Stimulated activated CD4-positive, alpha-beta T cell treated with anti-CD3 and anti-CD28 coated beads, Interleukin-4, amount 100 ng/mL, for 24 hours (primary cell): ENCODE measurements around the gene ARID1B.

ENCODE experiments used
- DNase-seq: peaks from one replicate; pipeline ENCODE4 v3.0.0-alpha.2; 2020

Gene ARID1B

GRCh38 chr6:157063176-157063905 is 286.2 kb downstream of the ARID1B start:
- DNase-seq: no peak

GRCh38 chr6:157063923-157064322 is 286.7 kb downstream of the ARID1B start:
- no peak for DNase-seq

- no peak for DNase-seq
Observed at GRCh38 chr6:157064502-157064901, 287.3 kb downstream of the ARID1B start.

GRCh38 chr6:157065366-157065765 is 288.2 kb downstream of the ARID1B start:
- DNase-seq: no peak

GRCh38 chr6:157066781-157067491 is 289.8 kb downstream of the ARID1B start:
- DNase-seq: no peak

GRCh38 chr6:157067507-157067906 is 290.3 kb downstream of the ARID1B start:
- no peak for DNase-seq

GRCh38 chr6:157068691-157069324 is 291.6 kb downstream of the ARID1B start:
- DNase-seq: no peak

GRCh38 chr6:157069585-157069984 is 292.4 kb downstream of the ARID1B start:
- DNase-seq: no peak

- DNase-seq: no peak
Observed at GRCh38 chr6:157070403-157071107, 293.4 kb downstream of the ARID1B start.

GRCh38 chr6:157072128-157072527 is 294.9 kb downstream of the ARID1B start:
- no peak for DNase-seq

- DNase-seq: no peak
Observed at GRCh38 chr6:157073596-157073995, 296.4 kb downstream of the ARID1B start.

GRCh38 chr6:157074969-157075368 is 297.8 kb downstream of the ARID1B start:
- no peak for DNase-seq

- DNase-seq: peak; percentile 48
Observed at GRCh38 chr6:157075549-157076450, 298.6 kb downstream of the ARID1B start.

GRCh38 chr6:157076451-157076822 is 299.3 kb downstream of the ARID1B start:
- DNase-seq: no peak

GRCh38 chr6:157077251-157077650 is 300.1 kb downstream of the ARID1B start:
- DNase-seq: no peak

- DNase-seq: no peak
Observed at GRCh38 chr6:157078326-157078725, 301.1 kb downstream of the ARID1B start.

GRCh38 chr6:157079277-157079676 is 302.1 kb downstream of the ARID1B start:
- no peak for DNase-seq

- DNase-seq: no peak
Observed at GRCh38 chr6:157079771-157080170, 302.6 kb downstream of the ARID1B start.

- no peak for DNase-seq
Observed at GRCh38 chr6:157080986-157081391, 303.8 kb downstream of the ARID1B start.

- DNase-seq: no peak
Observed at GRCh38 chr6:157083343-157083742, 306.2 kb downstream of the ARID1B start.

GRCh38 chr6:157086632-157087031 is 309.5 kb downstream of the ARID1B start:
- no peak for DNase-seq

GRCh38 chr6:157087974-157088373 is 310.8 kb downstream of the ARID1B start:
- no peak for DNase-seq
